ENCODE measurements around the gene PDLIM7.
A peak's percentile ranks its signal among the peaks of the same experiment; 100 is the strongest.

Gene PDLIM7

GRCh38 chr5:177454397-177455035, 42.9 kb downstream of the PDLIM7 start:
- Histone ChIP-seq H2BK12ac (ENCODE audit: low read length in 2 of 2) (no peak overlapping the region), H2AK5ac (ENCODE audit: low read length, severe bottlenecking) (no peak overlapping the region), H3K14ac (ENCODE audit: low read length in 2 of 2) (peak overlapping the region in 1 of 2 experiments; percentile 14), H3K9me3 (ENCODE audit: control insufficient read depth, low read length) (no peaks in the 10 kb centered on the region), H3K23ac (ENCODE audit: low read length in 2 of 2) (no peak overlapping the region), H3K9ac (ENCODE audit: low read length) (peak overlapping the region; percentile 74), H3K4me2 (ENCODE audit: low read length, poor library complexity, severe bottlenecking) (peak overlapping the region; percentile 93), H2BK15ac (ENCODE audit: low read depth, poor library complexity, severe bottlenecking) (peak overlapping the region; percentile 45), H2BK5ac (ENCODE audit: low read depth, low read length, poor library complexity, severe bottlenecking) (no peak overlapping the region), H3K4me1 (ENCODE audit: control insufficient read depth, insufficient read depth, low read depth, low read length) (peaks cover 35% of the 10 kb centered on the region), H3K27me3 (ENCODE audit: control insufficient read depth in 1 of 2, insufficient read depth in 1 of 2, low read length in 2 of 2) (no peaks in the 10 kb centered on the region), H2AFZ (ENCODE audit: low read depth, low read length) (peak overlapping the region; percentile 64), H4K8ac (ENCODE audit: low read length) (no peak overlapping the region), H3K4me3 (ENCODE audit: insufficient read depth in 1 of 2, low read depth in 1 of 2, low read length in 2 of 2) (peak overlapping the region; percentile 55 to 71), H3K27ac (ENCODE audit: low read length, poor library complexity, severe bottlenecking) (no peak overlapping the region), H3K36me3 (ENCODE audit: control insufficient read depth in 1 of 2, insufficient read depth in 2 of 2, low read depth in 1 of 2, low read length in 2 of 2) (peaks cover 30 to 56% of the 10 kb centered on the region in 2 experiments), H2BK120ac (ENCODE audit: low read depth, low read length) (no peak overlapping the region), H3K18ac (ENCODE audit: low read depth in 1 of 2, low read length in 2 of 2) (peak overlapping the region in 1 of 2 experiments; percentile 79), H4K91ac (ENCODE audit: low read length) (no peak overlapping the region), H3K79me1 (replicated peaks; ENCODE audit: low read length, poor library complexity, severe bottlenecking) (peaks cover 16% of the 10 kb centered on the region), H3K4ac (ENCODE audit: low read depth in 1 of 2, low read length in 2 of 2) (no peak overlapping the region)
- 1% methylated on average over 54 of the region's 84 CpGs for WGBS
- DNase-seq: peak; percentile 84

DNA sequence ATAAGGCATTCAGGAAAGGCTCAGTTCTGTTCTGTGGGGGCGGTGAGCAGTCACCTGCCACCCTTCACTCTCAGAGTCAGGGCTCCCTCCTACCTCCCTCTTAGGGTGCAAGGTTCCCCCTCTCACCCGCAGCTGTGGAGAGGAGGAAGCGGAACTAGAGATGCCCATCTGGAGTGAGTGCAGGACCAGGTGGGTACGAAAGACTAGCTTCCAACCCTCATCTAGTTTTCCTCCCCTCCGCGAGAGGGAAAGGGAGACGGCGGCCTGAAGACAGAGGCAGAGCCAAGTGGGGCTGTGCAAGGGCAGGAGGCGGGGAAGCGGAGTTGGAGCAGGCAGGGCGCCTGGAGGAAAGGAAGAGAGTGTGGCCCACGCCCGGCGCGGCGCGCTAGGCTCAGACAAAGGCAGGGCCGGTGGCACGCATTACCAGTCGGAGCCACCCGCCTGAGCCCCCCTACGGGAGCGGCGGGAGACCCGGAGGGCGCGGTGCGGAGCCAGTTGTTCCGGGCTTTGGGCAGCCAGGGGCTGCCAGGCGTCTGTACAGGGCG, 43.5 kb downstream of the PDLIM7 start:
- H2BK15ac ChIP-seq (ENCODE audit: low read depth, poor library complexity, severe bottlenecking): no peak overlapping the region
- no peak overlapping the region for H2AFZ ChIP-seq (ENCODE audit: low read depth, low read length)
- peaks cover 20% of the 10 kb centered on the region for H3K79me1 ChIP-seq (replicated peaks; ENCODE audit: low read length, poor library complexity, severe bottlenecking)
- H3K36me3 ChIP-seq (ENCODE audit: control insufficient read depth in 1 of 2, insufficient read depth in 2 of 2, low read depth in 1 of 2, low read length in 2 of 2): peaks cover 24 to 52% of the 10 kb centered on the region in 2 experiments
- H2BK12ac ChIP-seq (ENCODE audit: low read length in 2 of 2): no peak overlapping the region
- peak overlapping the region; percentile 74 for H3K9ac ChIP-seq (ENCODE audit: low read length)
- H3K4me2 ChIP-seq (ENCODE audit: low read length, poor library complexity, severe bottlenecking): peak overlapping the region; percentile 72
- peak overlapping the region; percentile 7 to 69 for H3K4me3 ChIP-seq (ENCODE audit: insufficient read depth in 1 of 2, low read depth in 1 of 2, low read length in 2 of 2)
- H3K4ac ChIP-seq (ENCODE audit: low read depth in 1 of 2, low read length in 2 of 2): no peak overlapping the region
- H3K14ac ChIP-seq (ENCODE audit: low read length in 2 of 2): peak overlapping the region in 1 of 2 experiments; percentile 69
- H3K9me3 ChIP-seq (ENCODE audit: control insufficient read depth, low read length): no peaks in the 10 kb centered on the region
- H2BK120ac ChIP-seq (ENCODE audit: low read depth, low read length): no peak overlapping the region
- H2BK5ac ChIP-seq (ENCODE audit: low read depth, low read length, poor library complexity, severe bottlenecking): no peak overlapping the region
- no peak for DNase-seq
- 14% methylated on average over 27 of the region's 31 CpGs for WGBS
- H3K27ac ChIP-seq (ENCODE audit: low read length, poor library complexity, severe bottlenecking): no peak overlapping the region
- H3K4me1 ChIP-seq (ENCODE audit: control insufficient read depth, insufficient read depth, low read depth, low read length): peaks cover 40% of the 10 kb centered on the region
- H3K23ac ChIP-seq (ENCODE audit: low read length in 2 of 2): no peak overlapping the region
- H4K8ac ChIP-seq (ENCODE audit: low read length): no peak overlapping the region
- peak overlapping the region in 1 of 2 experiments; percentile 31 for H3K18ac ChIP-seq (ENCODE audit: low read depth in 1 of 2, low read length in 2 of 2)
- H3K27me3 ChIP-seq (ENCODE audit: control insufficient read depth in 1 of 2, insufficient read depth in 1 of 2, low read length in 2 of 2): no peaks in the 10 kb centered on the region
- H4K91ac ChIP-seq (ENCODE audit: low read length): no peak overlapping the region
- peak overlapping the region; percentile 8 for H2AK5ac ChIP-seq (ENCODE audit: low read length, severe bottlenecking)

DNA sequence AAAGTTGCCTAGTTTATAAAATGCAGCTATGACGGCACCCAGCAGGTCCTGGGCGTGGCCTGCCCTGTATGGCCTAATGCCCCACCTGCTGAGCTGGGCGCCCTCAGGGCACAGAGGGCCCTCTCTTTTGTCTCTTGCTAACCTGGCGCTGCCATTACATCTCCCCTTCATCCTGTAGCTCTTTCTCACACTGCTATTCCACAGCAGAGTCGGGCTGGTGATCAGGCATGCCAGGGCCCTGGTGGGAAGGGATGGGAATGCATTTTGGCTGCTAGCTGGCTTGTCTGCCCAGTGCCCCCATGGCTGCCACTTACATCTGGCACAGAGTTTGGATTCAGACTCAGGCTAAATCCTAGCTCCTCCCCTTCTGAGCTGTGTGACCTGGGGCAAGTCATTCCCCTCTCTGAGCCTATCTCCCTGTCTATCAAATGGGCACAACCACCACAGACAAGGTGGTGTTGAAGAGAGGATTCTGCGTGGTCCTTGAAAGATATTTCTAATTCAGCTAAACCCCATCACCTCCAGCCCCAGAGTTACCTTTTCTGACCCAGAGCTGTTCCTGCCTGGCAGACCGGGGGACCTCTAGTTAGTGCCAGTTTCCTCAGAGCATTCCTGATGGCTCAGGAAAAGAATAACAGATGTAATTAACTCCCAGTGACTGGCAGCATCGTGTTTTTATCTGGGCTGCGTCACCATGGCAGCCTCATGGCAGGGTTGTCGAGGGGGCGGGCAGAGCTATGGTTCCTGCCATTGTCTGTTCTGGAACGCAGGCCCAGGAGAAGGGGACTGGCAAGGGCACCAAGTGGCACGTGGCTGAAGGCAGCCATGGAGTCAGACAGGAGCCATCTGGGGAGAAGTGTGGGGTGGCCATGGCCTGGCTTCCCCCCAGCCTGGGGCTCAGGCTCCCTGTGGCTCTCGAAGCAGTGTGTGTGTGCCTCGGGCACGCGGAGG, 44.4 kb downstream of the PDLIM7 start:
- Histone ChIP-seq H2AK5ac (ENCODE audit: low read length, severe bottlenecking) (no peak overlapping the region), H2BK120ac (ENCODE audit: low read depth, low read length) (no peak overlapping the region), H3K4ac (ENCODE audit: low read depth in 1 of 2, low read length in 2 of 2) (no peak overlapping the region), H3K27me3 (ENCODE audit: control insufficient read depth in 1 of 2, insufficient read depth in 1 of 2, low read length in 2 of 2) (no peaks in the 10 kb centered on the region), H3K9ac (ENCODE audit: low read length) (no peak overlapping the region), H2BK12ac (ENCODE audit: low read length in 2 of 2) (no peak overlapping the region), H2BK15ac (ENCODE audit: low read depth, poor library complexity, severe bottlenecking) (no peak overlapping the region), H3K18ac (ENCODE audit: low read depth in 1 of 2, low read length in 2 of 2) (no peak overlapping the region), H3K23ac (ENCODE audit: low read length in 2 of 2) (no peak overlapping the region), H3K36me3 (ENCODE audit: control insufficient read depth in 1 of 2, insufficient read depth in 2 of 2, low read depth in 1 of 2, low read length in 2 of 2) (peaks cover 14 to 42% of the 10 kb centered on the region in 2 experiments), H3K4me3 (ENCODE audit: insufficient read depth in 1 of 2, low read depth in 1 of 2, low read length in 2 of 2) (no peak overlapping the region), H3K79me1 (replicated peaks; ENCODE audit: low read length, poor library complexity, severe bottlenecking) (peaks cover 16% of the 10 kb centered on the region), H3K9me3 (ENCODE audit: control insufficient read depth, low read length) (no peaks in the 10 kb centered on the region), H3K4me1 (ENCODE audit: control insufficient read depth, insufficient read depth, low read depth, low read length) (peaks cover 40% of the 10 kb centered on the region), H4K8ac (ENCODE audit: low read length) (no peak overlapping the region), H3K27ac (ENCODE audit: low read length, poor library complexity, severe bottlenecking) (no peak overlapping the region), H3K14ac (ENCODE audit: low read length in 2 of 2) (no peak overlapping the region), H2BK5ac (ENCODE audit: low read depth, low read length, poor library complexity, severe bottlenecking) (no peak overlapping the region), H2AFZ (ENCODE audit: low read depth, low read length) (no peak overlapping the region), H3K4me2 (ENCODE audit: low read length, poor library complexity, severe bottlenecking) (no peak overlapping the region), H4K91ac (ENCODE audit: low read length) (no peak overlapping the region)
- peak; percentile 12 for DNase-seq
- 89% methylated on average over 16 of the region's 17 CpGs for WGBS

All from mesenchymal stem cell (in vitro differentiated cells and primary cell).